Lung microvascular endothelial cell (primary cell): Measurements from ENCODE around the gene TATDN2. TPM values are rescaled to one million over a fixed set of nuclear protein-coding genes. Genes with fewer than 3 reads are reported as not detected.
A peak's percentile ranks its signal among the peaks of the same experiment; 100 is the strongest.
"Not testable (repeated sequence)": the region's sequence is repeated elsewhere in the genome, so short reads cannot be mapped to it uniquely, and the experiment has no call there.

Source experiments
- DNase-seq, 2 donors: peaks; one replicate each; pipeline versions ENCODE4 v3.0.0 to v3.0.0-alpha.2; 2010; ENCODE audit warnings: low read depth in 2 of 2
- total RNA-seq: library from RNA; depleted of rRNA; stranded (reverse); fragments of >200 nt; gene quantifications from 2 replicates; pipeline ENCODE4 v1.2.1, GENCODE V29; 2014

The TATDN2 gene
- total RNA-seq, 1 donor from 2014 or later: 8.9 TPM

- DNase-seq: no peak
Measured at GRCh38 chr3:10290481-10291176, 42.4 kb downstream of the TATDN2 start.

DNA sequence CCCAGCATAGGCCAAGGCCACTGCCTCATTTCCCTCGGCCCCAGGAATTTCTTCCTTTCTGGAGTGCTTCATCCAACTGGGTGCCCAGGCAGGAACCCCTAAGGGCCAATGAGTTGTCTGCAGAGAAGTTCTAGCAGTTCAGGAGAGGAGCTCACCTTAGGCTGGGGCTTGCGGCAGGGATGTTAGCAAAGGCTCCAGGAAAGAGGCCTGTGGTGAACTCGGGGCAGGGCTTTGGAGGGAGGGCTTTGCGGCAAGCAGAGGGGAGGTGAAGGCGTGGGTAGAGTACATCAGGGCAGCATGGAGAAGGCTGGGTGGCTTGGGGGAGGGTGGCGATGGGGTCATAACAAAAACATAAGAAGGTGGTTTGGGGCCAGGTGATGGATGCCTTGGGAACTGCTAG lies 43.4 kb downstream of the TATDN2 start:
- DNase-seq: no peak

DNA sequence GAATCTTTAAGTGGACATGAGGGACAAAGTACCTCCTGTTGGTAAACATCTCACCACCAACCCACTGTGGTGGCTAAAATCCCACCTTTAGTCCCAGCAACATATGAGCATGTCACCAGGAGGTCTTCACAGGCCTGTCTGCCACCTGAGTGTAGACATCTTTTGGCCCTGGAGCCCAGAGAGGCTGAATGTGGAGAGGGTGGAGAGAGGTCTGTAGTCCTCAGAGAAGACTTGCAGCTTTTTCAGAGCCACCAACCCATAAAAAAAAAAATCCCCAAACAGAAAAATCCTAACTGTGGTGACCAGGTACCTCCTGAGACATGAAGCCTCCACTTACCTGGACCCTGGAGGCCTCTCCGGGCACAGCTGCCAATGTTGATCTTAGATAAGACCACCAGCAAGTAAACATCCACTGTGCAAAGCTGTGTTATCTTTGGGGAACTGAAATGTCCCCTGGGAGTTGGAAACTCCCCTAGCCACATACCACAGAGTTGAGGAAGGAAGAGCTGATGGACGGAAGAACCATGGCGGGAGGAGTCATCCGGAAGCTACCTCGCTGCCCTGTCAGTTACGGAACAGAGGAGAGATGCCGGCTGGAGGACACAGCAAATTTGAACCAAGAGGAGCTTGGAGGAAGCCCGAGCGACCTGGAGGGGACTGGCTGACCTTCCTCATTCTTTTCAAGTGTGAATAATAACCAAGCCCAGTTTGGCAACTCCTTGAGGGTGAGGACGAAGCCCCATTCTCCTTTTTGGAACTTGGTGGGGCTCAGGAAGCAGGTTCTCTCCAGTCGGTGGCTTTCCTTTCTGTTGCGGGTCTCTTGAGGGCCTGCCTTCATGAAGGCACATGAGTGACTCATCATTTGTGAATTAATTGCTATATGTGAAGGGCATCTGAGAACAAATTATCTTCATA lies 44.5 kb downstream of the TATDN2 start, which contains the start of gene GHRL:
GHRL (minus strand) TSS at position 443 of the 915 bp plus-strand sequence. CDS start 2,767 bp downstream, outside the sequence.
- DNase-seq: peak; percentile 17 to 55

- no peak for DNase-seq
Measured at GRCh38 chr3:10294030-10294586, 45.8 kb downstream of the TATDN2 start.

DNA sequence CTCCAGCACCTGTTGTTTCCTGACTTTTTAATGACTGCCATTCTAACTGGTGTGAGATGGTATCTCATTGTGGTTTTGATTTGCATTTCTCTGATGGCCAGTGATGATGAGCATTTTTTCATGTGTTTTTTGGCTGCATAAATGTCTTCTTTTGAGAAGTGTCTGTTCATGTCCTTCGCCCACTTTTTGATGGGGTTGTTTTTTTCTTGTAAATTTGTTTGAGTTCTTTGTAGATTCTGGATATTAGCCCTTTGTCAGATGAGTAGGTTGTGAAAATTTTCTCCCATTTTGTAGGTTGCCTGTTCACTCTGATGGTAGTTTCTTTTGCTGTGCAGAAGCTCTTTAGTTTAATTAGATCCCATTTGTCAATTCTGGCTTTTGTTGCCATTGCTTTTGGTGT lies 49.8 kb downstream of the TATDN2 start:
- not testable (repeated sequence) for DNase-seq

GRCh38 chr3:10299175-10299574 lies 50.9 kb downstream of the TATDN2 start:
- DNase-seq: peak in 1 of 2 donors; percentile 35

GRCh38 chr3:10299679-10300078 lies 51.4 kb downstream of the TATDN2 start:
- peak; percentile 25 to 61 for DNase-seq

GRCh38 chr3:10300087-10300486 lies 51.8 kb downstream of the TATDN2 start:
- DNase-seq: no peak

DNA sequence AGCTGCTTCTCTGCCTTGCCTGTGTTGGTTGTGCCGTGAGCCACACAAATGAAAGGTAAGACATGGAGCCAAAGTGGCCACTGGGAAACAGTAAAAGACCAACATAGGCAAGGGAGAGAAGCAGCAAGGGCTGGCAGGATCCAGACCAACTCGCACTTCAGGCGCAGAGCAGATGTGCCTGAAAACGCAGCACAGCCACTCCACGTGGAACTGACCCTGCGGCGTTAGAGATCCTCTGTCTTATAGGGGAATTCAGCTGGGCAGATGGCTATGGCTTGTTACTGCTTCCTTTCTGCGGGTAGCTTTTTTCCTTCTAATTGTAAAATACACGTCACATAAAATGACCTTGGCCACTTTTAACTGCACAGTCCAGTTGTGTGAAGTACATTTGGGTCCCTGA lies 54.8 kb downstream of the TATDN2 start:
- no peak for DNase-seq

DNA sequence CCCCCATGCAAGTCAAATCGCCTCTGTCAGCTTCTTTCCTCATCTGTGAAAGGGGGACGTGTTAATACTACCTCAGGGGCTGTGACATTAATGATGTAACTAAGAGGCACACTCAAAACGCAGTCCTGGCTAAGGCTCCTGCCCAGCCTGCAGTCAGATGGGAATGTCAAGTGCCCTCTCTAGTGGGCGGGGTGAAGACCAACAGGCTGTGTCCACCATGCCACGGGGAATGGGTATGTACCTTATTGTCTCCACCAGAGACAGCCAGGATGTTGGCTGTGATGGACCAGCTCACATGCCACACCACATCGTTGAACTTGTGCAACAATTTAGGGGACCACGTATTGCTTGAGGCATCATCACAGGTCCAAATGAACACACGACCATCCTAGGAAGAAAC lies 55.5 kb downstream of the TATDN2 start:
- no peak for DNase-seq

DNA sequence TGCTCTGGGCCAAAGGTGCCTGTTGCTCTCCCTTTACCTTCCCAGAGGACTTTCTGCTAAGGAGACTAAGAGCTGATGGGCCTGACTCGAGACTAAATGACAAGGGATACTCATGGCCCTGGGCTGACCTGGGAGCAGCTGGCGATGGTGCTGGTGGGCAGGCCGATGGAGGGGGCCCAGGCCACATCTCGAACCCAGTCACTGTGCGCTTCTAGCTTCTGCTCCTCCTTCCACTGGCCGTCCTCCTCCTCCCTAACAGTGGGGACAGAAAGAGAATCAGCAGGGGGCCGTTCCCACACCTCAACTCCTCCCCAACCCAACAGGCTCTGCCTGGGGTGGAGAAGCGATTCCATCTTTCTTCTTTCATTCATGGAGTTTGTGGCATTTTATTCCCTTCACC lies 56.6 kb downstream of the TATDN2 start:
- no peak for DNase-seq

GRCh38 chr3:10305331-10305902 lies 57.2 kb downstream of the TATDN2 start:
- no peak for DNase-seq

GRCh38 chr3:10306156-10306555 lies 57.9 kb downstream of the TATDN2 start:
- DNase-seq: no peak

DNA sequence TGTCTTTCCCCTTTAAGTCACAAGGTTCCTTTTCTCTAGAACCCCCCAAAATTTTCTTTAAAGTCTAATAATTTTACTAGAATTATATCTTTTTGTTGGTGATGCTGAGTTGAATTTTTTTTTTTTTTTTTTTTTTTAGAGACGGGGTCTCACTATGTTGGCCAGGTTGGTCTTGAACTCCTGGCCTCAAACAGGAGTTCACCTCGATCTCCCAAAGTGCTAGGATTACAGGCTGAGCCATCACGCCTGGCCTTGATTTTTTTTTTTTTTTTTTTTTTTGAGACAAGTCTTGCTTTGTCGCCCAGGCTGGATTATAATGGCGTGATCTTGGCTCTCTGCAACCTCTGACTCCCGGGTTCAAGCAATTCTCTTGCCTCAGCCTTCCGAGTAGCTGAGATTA lies 60.4 kb downstream of the TATDN2 start:
- no peak for DNase-seq

DNA sequence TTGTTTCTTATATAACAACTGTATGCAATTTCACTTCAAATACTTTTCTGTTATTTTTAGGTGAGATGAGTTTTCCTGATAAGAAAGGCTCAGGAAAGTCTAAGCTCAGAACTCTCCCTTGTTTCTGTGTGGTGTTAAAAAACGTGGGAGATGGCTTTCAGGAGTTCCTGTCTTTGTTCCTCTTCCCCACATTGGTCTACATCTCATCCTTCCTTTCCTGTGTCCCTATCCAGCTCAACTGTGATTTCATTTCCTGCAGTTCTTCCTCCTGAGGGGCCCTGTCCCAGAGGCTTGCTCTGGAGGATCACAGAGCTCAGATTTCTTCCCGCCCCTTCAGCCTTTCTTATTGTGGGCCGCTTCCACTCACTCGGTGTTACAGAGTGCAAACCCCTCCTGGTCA lies 61.5 kb downstream of the TATDN2 start:
- DNase-seq: peak; percentile 62 to 87

- peak in 1 of 2 donors; percentile 20 for DNase-seq
Measured at GRCh38 chr3:10310578-10310977, 62.3 kb downstream of the TATDN2 start.

DNA sequence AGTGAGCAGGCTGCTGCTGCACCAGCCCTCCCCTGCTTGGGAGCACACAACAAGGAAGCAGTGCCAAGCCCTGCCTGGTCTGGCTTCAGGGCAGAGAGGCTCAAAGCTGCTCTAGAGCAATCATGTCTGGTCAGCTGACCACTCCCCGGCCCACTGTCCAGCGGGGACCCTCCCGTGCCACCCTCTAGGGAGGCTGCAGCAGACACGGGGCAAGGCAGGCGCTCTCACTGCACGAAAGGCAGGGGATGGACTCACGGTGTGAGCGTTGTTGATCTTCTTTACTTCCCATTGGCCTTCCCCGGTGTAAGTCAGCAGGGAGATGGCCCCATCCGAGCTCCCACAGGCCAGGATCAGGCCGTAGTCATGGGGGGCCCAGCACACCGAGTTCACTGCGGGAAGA lies 63.5 kb downstream of the TATDN2 start:
- no peak for DNase-seq

GRCh38 chr3:10312391-10312790 lies 64.1 kb downstream of the TATDN2 start:
- DNase-seq: peak in 1 of 2 donors; percentile 16

DNA sequence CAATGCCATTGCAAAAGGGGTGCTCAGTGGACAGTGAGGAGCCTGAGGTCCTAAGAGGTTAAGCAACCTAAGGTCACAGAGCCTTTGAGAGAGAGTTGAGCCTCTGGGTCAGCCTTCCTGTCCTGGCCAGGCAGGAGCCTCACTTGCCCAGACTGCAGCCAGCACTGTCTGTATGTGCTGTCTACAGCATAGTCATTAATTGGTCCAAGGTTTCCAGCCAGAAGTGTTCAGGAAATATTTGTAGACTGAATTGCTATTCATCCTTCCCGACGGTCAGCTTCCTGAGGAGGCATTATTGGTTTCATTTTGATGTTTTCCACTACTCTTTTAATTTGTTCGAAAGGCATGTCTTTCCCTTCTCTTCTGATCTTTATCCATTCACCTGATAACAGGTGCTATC lies 64.6 kb downstream of the TATDN2 start:
- peak; percentile 49 to 83 for DNase-seq

- DNase-seq: no peak
Measured at GRCh38 chr3:10315101-10315500, 66.8 kb downstream of the TATDN2 start.

DNA sequence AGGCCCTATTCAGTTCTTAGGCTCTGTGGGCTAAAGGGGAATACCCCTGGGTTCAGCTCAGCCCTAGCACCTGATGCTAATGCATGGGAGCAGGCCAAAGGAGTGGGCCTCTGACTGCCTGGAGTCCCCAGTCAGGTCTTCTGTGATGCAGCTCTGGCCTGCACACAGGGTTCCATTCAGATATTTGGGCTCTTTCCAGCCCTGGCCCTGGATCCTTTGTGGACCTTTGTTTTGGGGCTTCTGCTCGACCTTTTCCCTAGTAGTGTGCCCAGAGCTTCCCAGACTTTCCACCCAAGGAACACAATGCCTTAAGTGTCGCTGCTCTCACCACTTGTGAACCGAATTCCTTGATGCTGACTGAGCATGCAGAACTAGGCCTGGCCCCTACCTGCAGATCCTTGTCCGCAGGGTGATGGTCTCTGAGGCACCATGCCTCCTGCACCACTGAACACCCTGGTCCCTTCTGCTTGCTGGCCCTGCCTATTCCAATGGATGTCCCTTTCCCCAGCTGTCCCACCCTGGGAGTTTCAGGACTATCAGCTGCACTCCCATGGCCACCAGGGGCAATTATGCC lies 67.6 kb downstream of the TATDN2 start:
- DNase-seq: no peak
